GM18507 (cell line): ENCODE data around the gene HOXD12.

Experiments used
- DNase-seq: peaks from one replicate; pipeline ENCODE4 v3.0.0; 2011; ENCODE audit warnings: low read depth; ENCODE audit not compliant: insufficient read length; ENCODE audit errors: extremely low spot score
- FAIRE-seq: peaks from 2 replicates; lab custom pipeline; 2011; peaks lifted over from hg19 to GRCh38; lab: Jason Lieb, UNC

HOXD12 gene

DNA sequence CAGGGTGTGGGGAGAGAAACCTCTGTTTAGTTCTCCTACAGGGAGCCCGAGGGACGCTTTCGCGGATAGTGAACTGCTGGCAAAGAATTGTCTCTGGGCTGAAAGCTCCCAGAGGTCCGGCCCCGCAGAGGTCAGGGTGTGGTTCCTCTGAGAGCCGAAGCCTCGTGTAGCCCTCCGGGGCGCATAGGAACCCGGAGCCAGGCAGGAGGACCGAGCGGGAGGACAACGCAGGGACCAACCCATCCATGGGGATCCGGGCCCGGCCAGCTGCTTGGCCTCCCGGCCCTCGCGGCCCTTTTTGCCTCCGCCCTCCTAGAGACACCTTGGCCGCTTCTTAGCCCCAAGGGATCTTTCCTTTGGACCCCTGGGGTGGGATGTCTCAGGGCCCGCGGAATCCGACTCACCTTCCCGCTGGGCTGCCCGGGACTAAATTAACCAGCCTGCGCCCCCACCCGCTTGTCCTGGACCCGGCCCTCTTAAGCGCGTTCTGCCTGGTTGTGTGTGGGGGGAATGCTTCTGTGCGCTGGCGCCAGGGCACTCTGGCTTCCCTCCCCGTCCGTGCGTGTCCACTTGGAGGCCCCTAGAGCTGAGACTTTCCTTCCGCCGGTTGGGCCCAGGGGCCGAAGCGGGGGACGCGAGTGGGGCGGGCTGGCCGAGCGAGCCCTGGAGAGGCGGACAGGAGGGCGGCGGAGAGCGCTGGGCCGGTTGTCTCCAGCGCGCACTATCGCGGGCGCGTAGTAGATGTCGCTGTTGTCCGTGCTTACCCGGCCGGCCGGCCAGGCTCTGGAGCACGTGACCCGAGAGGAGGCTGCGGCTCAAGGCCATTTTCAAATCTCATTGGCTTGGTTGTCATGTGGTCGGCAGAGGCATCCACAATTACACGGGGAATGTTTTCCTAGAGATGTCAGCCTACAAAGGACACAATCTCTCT, 16.6 kb downstream of the HOXD12 start, which contains the start of gene HOXD10:
TSS of gene HOXD10 (plus strand) at position 896 of the 931 bp plus-strand sequence. CDS start 56 bp downstream, outside the sequence.
- DNase-seq (no peak), FAIRE-seq (no peak)

DNA sequence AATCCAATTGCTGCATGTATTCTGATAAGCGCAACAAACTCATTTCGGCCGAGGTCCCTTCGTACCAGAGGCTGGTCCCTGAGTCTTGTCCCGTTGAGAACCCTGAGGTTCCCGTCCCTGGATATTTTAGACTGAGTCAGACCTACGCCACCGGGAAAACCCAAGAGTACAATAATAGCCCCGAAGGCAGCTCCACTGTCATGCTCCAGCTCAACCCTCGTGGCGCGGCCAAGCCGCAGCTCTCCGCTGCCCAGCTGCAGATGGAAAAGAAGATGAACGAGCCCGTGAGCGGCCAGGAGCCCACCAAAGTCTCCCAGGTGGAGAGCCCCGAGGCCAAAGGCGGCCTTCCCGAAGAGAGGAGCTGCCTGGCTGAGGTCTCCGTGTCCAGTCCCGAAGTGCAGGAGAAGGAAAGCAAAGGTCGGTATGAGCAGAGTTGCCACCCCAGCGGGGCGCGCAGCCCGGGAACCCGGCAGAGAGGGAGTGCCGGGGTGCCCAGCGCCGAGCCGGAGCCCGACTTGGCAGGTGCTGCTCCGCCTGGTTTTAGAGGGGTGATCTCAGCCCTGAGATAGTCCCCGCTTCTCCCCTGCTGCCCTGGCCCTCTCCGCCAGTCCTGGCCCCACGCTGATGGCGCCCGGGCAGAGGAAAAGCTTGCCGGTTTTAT, 17.7 kb downstream of the HOXD12 start:
- DNase-seq, result no peak
- no peak for FAIRE-seq

DNA sequence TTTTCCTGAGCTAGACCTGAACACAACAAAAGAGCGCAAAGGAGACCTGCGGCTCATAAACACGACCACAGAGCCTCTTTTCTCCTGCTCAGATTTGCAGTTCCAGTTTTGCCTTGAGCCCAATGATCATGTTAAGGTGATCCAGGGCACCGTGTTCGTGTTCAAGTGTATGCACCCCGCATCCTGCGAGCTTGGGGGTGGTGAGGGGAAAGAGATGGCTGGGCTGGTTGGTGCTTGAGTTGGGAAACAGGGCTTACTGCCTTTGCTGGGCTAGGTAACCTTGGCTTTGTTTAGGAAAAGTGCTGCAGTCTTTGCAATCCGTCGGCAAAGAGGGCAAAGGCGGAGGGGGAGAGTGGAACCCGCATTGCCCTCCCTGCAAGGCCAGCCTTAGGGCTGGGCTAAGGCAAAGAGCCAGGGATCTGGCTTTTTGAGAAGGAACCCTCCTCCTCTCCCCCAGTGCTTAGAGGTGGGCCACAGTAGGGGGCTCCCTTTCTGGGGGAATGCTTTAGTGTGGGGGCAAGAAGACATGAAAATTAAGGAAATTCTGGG, 18.3 kb downstream of the HOXD12 start:
- DNase-seq, result no peak
- no peak for FAIRE-seq

DNA sequence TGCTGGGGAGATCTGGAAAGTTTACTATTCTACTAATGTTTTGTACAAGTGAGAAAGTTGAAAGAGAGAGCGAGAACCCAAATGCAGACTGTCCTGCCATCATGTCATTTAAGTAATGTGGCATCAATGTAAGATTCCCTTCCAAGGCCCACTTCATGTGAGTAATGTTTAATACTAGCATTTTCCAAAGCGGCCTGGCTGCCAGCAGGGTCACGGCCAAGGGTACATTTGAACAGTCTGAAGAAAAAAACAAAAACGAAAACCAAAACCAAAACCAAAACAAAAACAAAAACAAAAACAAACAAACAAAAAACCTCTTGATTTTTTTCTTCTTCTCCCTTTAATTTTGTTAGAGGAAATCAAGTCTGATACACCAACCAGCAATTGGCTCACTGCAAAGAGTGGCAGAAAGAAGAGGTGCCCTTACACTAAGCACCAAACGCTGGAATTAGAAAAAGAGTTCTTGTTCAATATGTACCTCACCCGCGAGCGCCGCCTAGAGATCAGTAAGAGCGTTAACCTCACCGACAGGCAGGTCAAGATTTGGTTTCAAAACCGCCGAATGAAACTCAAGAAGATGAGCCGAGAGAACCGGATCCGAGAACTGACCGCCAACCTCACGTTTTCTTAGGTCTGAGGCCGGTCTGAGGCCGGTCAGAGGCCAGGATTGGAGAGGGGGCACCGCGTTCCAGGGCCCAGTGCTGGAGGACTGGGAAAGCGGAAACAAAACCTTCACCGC, 19.2 kb downstream of the HOXD12 start:
- FAIRE-seq (peak; percentile 73), DNase-seq (no peak)

DNA sequence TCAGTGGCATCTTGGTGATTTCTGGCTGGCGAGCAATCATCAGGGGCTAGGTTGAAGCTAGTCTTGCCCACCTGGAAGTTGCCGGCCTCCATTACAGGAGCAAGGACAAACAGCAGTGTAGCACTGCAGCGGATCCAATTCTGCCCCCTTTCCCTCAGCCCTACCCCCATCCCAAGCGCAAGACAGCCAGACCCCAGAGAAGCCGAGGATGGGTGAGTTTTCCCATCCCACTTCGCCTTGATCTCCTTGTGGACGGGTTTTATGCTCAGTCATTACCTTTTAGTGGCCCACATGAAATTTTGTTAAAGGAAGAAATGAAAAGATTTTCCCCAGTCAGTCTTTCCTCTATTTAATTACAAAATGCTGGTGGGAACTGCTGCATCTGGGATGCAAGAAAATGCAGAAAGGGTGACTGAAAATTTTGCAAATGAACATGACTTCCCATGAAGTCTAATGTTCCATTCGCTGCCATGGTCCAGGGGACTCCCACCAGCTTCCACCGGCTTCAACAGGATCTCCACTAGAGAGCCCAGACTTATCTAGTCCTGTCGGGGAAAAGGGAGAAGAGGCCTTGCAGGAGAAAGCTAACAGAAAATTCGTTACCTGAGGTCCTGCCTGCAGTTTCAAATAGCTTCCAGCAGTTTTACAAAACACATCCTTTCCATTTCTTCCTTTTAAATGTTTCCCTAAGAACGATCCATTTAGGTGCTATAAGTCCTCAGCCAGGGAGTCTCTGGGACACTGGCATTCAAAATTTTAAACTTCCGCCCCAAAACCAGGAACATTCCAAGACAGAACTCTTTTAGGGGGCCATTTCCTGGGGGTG, 21.0 kb downstream of the HOXD12 start:
- FAIRE-seq, result no peak

DNA sequence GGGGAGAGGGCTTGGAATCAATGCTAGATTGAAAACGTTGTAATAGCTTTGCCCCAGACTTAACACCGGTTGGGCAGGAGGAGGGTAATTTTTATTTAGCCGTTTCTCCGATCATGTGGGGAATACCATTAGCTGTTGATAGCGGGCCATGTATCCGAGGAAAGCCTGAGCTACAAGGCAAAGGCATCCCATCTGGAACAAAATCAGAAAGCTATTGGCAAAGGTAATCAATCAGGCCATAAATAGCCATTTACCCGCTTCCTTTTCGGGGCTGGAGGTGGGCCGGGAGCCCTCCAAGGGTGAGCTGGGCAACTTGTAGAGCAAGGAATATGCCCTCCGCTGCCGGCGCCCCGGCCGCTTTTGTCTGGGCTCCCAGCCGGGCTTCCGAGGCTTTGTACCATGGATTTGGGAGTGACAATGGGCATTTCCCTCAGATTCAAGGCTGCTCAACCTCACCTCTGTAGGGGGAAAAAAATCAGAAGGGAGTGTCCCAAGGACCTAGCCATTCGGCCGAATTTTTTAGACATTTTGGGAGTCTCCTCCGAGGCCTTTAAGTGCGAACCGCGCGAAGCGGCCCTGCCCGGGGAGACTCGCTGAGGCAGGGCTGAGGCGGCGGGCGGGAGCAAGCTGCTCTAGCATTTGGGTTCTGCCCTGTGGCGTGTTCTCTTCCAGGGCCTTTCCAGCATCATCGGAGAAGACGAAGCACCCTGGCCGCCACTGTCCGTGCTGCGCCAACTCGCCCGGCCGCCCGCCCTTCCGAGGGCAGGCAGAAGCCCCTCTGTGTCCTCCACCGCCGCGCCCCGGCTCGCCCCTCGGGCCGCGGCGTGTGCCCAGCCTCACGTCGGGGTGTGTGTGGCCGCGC, 21.8 kb downstream of the HOXD12 start:
- DNase-seq (no peak), FAIRE-seq (no peak)

More for the DNA sequence above, 21.0 kb downstream of the HOXD12 start:
- DNase-seq, result no peak

DNA sequence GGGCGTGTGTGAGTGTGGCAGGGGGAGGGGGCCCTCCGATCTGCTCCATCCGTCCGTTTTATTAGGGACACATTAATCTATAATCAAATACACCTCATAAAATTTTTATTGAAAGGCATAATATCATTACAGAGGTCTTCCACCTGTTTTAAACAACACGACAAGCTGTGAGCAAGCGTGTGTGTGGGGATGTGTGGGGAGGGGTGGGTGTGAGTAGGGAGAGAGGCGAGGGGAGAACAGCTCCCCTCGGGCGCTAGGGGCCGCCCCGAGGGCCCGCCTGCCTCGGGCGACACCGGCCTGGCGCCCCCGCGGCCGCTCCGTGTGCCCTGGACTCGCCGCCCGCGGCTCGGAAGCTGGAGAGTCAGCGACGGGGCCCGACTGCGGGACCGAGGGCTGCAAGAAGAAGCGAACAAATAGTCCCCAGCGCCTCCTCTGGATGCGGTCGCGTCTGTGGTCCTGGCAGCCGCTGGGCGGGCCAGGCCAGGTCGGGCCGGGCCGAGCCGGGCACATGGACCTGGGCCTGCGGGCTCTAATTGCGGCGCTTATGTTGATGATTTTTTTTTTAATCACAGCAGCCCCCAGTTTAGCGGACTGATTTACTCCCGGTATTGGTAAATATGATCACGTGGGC, 22.6 kb downstream of the HOXD12 start:
- DNase-seq, result no peak
- no peak for FAIRE-seq

DNA sequence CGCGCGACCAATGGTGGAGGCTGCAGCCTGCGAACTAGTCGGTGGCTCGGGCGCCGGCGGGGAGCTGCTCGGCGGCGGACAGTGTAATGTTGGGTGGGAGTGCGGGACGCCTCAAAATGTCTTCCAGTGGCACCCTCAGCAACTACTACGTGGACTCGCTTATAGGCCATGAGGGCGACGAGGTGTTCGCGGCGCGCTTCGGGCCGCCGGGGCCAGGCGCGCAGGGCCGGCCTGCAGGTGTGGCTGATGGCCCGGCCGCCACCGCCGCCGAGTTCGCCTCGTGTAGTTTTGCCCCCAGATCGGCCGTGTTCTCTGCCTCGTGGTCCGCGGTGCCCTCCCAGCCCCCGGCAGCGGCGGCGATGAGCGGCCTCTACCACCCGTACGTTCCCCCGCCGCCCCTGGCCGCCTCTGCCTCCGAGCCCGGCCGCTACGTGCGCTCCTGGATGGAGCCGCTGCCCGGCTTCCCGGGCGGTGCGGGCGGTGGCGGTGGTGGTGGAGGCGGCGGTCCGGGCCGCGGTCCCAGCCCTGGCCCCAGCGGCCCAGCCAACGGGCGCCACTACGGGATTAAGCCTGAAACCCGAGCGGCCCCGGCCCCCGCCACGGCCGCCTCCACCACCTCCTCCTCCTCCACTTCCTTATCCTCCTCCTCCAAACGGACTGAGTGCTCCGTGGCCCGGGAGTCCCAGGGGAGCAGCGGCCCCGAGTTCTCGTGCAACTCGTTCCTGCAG, 23.3 kb downstream of the HOXD12 start, which contains the start of gene HOXD9:
TSS of gene HOXD9 (plus strand) at position 37 of the 728 bp plus-strand sequence. CDS start at position 87, 50 bp downstream.
- DNase-seq, result no peak
- no peak for FAIRE-seq

DNA sequence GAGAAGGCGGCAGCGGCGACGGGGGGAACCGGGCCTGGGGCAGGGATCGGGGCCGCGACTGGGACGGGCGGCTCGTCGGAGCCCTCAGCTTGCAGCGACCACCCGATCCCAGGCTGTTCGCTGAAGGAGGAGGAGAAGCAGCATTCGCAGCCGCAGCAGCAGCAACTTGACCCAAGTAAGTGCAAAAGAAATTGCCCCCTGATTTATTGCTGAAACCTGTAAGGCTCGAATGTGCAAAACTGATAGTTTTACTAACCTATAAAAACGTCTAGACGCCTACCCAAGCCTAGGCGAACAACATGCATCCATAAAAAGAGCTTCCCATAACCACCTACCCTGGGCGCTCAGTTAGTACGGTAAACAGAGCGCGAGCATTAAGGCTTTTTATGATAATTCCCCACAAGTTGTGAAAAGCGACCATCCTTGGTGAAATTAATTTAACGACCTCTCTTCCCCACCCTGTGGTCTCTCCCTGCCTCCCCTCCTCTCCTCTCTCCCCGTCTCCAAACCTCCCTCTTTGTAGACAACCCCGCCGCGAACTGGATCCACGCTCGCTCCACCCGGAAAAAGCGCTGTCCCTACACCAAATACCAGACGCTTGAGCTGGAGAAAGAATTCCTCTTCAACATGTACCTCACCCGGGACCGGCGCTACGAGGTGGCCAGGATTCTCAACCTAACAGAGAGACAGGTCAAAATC, 24.0 kb downstream of the HOXD12 start:
- no peak for DNase-seq
- no peak for FAIRE-seq

DNA sequence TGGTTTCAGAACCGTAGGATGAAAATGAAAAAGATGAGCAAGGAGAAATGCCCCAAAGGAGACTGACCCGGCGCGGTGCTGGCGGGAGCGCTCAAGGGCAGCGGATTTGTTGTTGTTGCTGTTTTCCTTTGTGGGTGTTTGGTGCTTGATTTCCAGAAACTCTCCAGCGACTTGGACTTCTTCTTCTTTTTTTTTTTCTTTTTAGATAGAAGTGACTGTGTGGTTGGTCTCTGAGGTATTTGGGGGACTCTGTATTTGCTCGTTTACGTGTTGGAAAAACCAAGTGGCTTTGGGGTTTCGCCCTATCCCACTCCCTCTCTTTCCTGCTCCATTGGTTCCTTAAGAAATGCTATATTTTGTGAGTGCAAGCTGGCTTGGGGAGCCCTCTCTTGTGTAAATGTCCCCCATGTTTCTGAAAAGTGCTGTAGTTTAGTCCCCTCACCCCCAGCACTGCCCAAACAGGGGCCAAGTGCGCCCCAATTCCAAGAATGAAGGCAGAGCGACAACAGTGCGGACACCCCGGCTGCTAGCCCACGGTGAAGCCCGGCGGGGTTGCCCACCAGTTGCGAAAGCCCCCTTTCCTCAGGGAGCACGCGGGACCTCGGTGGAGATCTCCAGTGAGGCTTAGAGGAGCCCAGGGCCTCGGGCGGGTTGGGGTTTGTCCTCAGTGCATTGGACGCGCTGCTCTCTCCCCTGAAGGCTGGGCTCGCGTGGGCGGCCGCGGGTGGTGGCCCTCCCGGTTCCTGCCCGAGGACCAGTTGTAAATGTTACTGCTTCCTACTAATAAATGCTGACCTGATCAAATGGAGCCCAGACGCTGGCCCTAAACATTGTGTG, 24.7 kb downstream of the HOXD12 start:
- no peak for FAIRE-seq
- no peak for DNase-seq

DNA sequence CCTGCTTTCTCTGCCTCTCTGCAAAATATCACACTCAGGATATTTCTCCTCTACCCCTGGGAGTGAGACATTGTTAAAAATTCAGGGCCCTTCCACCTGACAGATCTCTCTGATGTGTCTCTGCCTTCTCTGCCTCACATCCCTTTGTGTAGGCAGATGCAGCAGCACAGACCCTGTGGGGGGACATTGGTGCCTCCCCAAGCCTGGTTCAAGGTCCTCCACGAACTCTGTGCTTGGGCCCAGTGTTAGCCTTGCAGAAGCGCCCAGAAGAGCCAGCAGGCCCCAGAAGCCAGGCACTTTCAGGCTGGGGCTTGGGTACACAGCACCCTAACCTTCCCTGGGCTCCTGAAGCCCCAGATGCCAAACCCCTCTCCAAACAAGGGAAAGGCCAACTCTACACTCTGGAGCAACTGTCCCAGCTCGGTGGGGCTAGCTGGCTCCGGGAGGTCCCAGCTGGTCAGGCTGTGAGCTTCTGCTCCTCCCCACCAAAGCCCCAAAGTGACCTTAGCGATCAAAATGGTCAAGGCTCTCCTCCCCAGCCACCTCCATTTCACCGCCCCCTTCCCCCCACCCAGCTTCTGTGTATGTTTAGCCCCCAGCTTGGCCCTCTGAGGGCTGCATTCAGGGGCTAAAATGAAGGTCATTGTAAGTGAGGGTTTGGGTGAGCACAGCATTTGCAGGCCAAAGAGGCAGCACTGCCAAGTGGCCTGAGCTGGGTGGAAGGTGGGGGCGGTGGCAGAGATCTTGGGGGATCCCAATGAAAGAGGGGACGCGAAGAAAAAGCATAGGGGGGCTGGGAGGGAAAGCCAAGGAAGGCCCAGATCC, 25.6 kb downstream of the HOXD12 start:
- DNase-seq (no peak), FAIRE-seq (no peak)

DNA sequence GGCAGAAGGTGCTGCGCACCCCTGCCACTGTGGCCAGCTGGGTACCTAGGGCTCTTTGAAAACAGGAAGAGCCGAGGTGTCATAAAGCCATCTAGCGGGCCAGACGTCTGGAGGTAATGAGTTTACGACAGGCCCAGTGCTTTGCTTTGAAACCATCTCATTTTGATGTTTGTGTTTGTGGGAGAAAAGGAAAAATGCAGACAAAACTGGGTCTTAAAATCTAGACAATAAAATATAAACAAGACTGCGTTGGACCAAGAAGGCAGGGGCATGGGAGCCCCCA, 26.1 kb downstream of the HOXD12 start:
- FAIRE-seq (no peak), DNase-seq (no peak)

DNA sequence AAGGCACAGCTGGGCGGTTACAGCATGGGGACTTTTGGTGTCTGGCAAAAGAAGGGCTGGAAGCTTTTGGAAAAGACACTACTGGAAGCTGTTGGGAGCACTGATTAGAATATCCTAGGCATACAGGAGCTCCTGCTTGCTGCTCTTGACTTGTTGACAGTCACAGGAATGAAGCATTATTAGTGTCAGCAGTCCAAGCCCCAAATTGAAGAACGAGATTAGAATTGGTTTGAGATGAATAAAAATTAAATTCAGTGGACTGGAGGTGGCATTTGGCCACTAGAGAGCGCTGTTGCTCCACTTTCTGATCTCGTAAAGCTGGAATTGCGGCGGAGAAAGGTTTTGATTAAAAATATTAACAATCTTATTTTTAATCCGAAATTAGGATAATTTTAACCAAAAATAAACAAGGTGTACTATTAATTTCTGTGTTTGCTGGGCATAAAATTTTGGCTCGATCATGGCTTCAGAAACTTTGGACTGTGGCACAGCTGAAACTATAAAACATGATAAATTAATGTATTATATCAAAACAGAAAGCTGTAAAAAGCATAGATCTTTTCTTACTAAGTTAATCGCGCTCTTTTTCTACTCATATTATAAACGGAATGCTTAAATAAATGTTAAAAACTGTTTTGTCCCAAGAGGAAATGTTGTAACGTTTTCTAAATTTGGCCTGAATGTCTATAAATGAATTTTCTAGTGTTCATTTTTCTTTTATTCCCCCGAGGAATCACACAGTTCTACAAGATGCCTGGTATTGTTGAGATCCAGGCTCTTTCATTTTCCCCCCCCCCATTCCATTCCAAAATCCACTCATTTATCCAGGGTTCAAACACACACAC, 27.6 kb downstream of the HOXD12 start:
- FAIRE-seq (peak; percentile 74), DNase-seq (peak; percentile 32)

DNA sequence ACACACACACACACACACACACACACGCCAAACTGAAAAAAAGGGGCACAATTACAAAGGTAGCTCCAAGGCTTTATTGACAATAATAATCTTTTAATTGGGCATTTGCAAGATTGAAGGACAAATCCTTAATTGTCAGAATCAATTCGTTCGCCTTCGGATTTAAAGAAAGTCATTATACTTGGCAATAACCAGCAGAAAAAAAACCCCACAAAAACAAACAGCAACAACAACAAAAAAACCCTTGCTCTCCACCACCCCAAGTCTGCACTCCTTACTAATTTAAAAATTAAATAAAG, 28.1 kb downstream of the HOXD12 start:
- no peak for DNase-seq
- FAIRE-seq, result no peak
